HEK293T (cell line): ENCODE measurements around the gene KCNK2.
A peak's percentile ranks its signal among the peaks of the same experiment; 100 is the strongest.

Experiments
- CTCF ChIA-PET: fragments of 350-600 bp; formaldehyde crosslinking; extraction: SDS; loops from one replicate; lab custom pipeline; 2021; ENCODE audit warnings: antibody characterized with exemption, inconsistent platforms; lab: Yijun Ruan, JAX
- POLR2A ChIA-PET: fragments of 350-600 bp; formaldehyde crosslinking; extraction: SDS; loops from one replicate; lab custom pipeline; 2020; ENCODE audit warnings: antibody characterized with exemption, inconsistent platforms; lab: Yijun Ruan, JAX
- DNase-seq: peaks from one replicate; pipeline ENCODE4 v3.0.0; 2012; ENCODE audit warnings: mixed read lengths; ENCODE audit errors: extremely low spot score
- ARNT ChIP-seq: fragments of 450-650 bp; IDR thresholded peaks from 2 replicates; pipeline ENCODE4 v1.6.1; 2017; ENCODE audit warnings: mild to moderate bottlenecking
- BHLHE40 ChIP-seq: fragments of 450-650 bp; IDR thresholded peaks from 2 replicates; pipeline ENCODE4 v1.6.1; 2016; ENCODE audit warnings: mild to moderate bottlenecking, moderate library complexity, borderline replicate concordance
- CTBP1 ChIP-seq: fragments of 450-650 bp; IDR thresholded peaks from 2 replicates; pipeline ENCODE4 v1.6.1; 2016; ENCODE audit warnings: borderline replicate concordance
- FOXA1 ChIP-seq: fragments of 450-650 bp; IDR thresholded peaks from 2 replicates; pipeline ENCODE4 v1.6.1; 2016; ENCODE audit warnings: mild to moderate bottlenecking
- FOXK2 ChIP-seq: fragments of 450-650 bp; IDR thresholded peaks from 2 replicates; pipeline ENCODE4 v1.6.1; 2016; ENCODE audit warnings: mild to moderate bottlenecking
- FOXM1 ChIP-seq: fragments of 450-650 bp; IDR thresholded peaks from 2 replicates; pipeline ENCODE4 v1.6.1; 2017; ENCODE audit warnings: mild to moderate bottlenecking, borderline replicate concordance
- HDGF ChIP-seq: fragments of 450-650 bp; IDR thresholded peaks from 2 replicates; pipeline ENCODE4 v1.6.1; 2017; ENCODE audit warnings: antibody characterized with exemption, borderline replicate concordance
- L3MBTL2 ChIP-seq: fragments of 450-650 bp; conservative IDR thresholded peaks from 2 replicates; pipeline ENCODE4 v1.6.1; 2016; ENCODE audit warnings: mild to moderate bottlenecking
- LEF1 ChIP-seq: fragments of 450-650 bp; IDR thresholded peaks from 2 replicates; pipeline ENCODE4 v1.6.1; 2017; ENCODE audit warnings: mild to moderate bottlenecking, borderline replicate concordance
- NFRKB ChIP-seq: fragments of 450-650 bp; IDR thresholded peaks from 2 replicates; pipeline ENCODE4 v1.6.1; 2016; ENCODE audit warnings: mild to moderate bottlenecking, moderate library complexity
- SP1 ChIP-seq: fragments of 450-650 bp; IDR thresholded peaks from 2 replicates; pipeline ENCODE4 v1.6.1; 2017
- SUZ12 ChIP-seq: fragments of 450-650 bp; IDR thresholded peaks from 2 replicates; pipeline ENCODE4 v1.6.1; 2016; ENCODE audit warnings: mild to moderate bottlenecking
- TARDBP ChIP-seq: fragments of 450-650 bp; IDR thresholded peaks from 2 replicates; pipeline ENCODE4 v1.6.1; 2016
- ZNF384 ChIP-seq: fragments of 450-650 bp; IDR thresholded peaks from 2 replicates; pipeline ENCODE4 v1.6.1; 2016
- TF ChIP-seq, protein P1 (sequence below): fragments of 450-650 bp; IDR thresholded peaks from 2 replicates; pipeline ENCODE4 v1.6.1; 2016

The KCNK2 gene

GRCh38 chr1:215064327-215064726 lies 18.2 kb upstream of the KCNK2 start:
- ChIA-PET POLR2A (no interaction called here), CTCF (no interaction called here)
- TF ChIP-seq, protein P1, sequence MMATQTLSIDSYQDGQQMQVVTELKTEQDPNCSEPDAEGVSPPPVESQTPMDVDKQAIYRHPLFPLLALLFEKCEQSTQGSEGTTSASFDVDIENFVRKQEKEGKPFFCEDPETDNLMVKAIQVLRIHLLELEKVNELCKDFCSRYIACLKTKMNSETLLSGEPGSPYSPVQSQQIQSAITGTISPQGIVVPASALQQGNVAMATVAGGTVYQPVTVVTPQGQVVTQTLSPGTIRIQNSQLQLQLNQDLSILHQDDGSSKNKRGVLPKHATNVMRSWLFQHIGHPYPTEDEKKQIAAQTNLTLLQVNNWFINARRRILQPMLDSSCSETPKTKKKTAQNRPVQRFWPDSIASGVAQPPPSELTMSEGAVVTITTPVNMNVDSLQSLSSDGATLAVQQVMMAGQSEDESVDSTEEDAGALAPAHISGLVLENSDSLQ, result no peak
- TF ChIP-seq CTBP1, result no peak
- TF ChIP-seq ARNT, result no peak
- no peak for TF ChIP-seq NFRKB
- TF ChIP-seq LEF1, result no peak
- DNase-seq, result no peak

DNA sequence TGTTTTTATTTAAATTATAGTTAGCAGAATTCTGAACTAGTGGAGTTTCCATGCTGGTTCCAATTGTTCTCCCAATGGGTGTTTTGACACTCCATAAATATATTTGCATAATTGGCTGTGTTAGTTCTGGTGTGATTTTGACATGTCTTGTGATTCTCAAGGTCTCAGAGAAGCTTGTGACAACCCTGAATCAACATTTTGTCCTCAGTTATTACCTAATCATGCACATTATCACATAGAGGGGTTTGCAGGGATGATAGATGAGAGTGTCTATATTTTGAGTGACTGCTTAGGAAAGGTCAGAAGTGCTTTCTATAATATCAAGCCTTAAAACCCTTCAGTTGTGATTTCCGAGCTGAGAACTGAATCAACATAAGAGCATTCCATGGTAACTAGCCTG lies 11.5 kb upstream of the KCNK2 start:
- no peak for DNase-seq
- ChIA-PET POLR2A (no interaction called here), CTCF (no interaction called here)
- TF ChIP-seq HDGF, result no peak
- no peak for TF ChIP-seq FOXA1

DNA sequence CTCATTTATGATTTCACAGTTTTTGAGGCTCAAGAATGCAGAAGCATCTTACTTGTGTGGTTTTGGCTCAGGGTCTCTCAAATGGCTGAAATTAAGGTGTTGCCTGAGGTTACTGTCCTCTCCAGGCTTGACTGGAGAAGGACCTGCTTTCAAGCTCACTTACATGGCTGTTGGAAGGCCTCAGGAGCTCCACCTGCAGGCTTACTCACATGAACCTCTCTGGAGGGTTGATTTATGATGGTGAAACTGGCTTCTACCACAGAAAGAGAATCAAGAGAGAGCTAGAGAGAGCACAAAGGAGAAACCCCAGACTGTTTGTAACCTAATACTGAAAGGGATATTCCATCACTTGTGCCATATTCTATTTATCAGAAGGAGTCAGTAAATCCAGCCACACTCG lies 6.2 kb upstream of the KCNK2 start:
- POLR2A ChIA-PET, result no interaction called here
- TF ChIP-seq, protein P1, result peak; percentile 47
- no peak for TF ChIP-seq CTBP1

GRCh38 chr1:215079456-215079855 lies 3.1 kb upstream of the KCNK2 start:
- ChIA-PET POLR2A (no interaction called here), CTCF (no interaction called here)
- no peak for DNase-seq
- TF ChIP-seq FOXK2 (no peak), NFRKB (no peak), LEF1 (no peak)

More for the DNA sequence above, 6.2 kb upstream of the KCNK2 start:
- peak; percentile 31 for DNase-seq
- CTCF ChIA-PET, result interaction anchor here (1.1 kb wide), 1 partner anchor 9 kb away, joined by 3 read pairs; no protein-coding TSS in a partner anchor

DNA sequence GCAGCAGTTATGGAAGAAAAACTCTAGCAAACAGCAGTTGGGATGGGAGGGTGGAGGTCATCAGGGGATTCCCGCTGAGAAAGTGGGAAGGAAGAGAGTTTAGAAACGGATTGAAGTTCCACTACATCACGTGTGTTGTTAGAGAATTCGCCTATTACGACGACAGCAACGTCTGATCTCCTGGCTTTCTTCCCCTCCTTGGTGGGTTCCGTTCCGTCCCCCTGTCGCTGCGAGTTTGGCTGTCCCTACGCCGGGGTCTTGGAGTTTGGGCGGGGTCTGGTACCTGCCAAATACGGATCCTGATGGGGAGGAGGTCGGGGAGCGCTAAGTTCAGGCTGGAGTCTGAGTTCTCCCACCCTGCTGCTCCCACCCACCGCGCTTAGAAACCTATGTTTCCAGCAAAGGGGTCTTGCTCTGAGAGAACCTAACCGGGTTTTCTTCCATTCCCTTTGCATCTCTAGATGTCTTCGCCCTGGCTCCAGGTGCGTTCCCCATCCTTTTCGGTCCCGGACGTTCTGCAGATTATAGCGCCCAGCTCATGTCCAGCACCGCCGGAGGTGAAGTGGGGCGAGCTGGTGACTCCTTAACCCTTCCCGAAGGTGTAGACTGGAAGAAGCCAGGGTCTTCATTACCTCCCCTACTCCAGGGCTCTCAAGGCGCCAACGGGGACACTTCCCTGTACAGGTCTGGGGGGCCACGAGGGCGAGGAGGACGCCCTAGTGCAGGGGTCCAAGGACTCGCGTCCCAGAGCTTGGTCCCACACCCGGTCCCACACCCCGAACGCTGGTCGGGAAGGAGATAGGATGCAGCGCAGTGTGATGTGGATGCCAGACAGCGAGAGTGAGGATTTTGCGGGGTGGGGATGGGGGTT lies 641 bp upstream of the KCNK2 start:
- no peak for DNase-seq
- ChIA-PET POLR2A (no interaction called here), CTCF (no interaction called here)
- TF ChIP-seq L3MBTL2 (no peak), NFRKB (no peak), HDGF (no peak), SP1 (no peak), FOXK2 (no peak)

DNA sequence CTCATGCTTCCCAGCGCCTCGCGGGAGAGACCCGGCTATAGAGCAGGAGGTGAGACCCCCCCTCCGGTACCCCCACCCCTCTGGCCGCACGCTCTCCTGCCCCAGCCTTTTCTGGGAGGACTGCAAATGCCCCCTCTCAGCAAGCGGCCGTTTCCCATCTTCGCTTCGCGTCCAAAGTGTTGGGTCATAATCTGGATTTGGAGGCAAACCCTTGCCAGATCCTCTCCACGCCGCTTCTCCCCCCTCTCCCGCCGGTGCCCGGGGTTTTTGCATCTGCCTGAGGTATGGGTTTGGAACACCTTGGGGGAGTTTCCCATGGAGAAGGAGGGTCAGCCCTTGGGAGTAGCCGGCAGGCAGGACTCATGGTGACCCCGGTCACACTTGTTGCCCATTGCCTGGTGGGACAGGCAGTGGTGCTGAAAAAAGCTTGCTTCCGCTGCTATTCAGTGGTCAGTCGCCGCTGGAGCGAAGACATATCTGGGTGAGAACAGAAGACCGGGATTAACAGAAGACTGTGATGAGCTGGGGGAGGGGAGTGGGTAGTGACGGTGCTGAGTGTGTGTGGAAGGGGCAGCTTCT lies 935 bp downstream of the KCNK2 start:
- ChIA-PET POLR2A (no interaction called here), CTCF (interaction anchor here (0.6 kb wide), 1 partner anchor 76 kb away, joined by 3 read pairs; no protein-coding TSS in a partner anchor)
- DNase-seq, result peak; percentile 18
- TF ChIP-seq, protein P1, result no peak
- TF ChIP-seq L3MBTL2, result no peak
- TF ChIP-seq SP1, result no peak
- no peak for TF ChIP-seq CTBP1
- no peak for TF ChIP-seq FOXK2

DNA sequence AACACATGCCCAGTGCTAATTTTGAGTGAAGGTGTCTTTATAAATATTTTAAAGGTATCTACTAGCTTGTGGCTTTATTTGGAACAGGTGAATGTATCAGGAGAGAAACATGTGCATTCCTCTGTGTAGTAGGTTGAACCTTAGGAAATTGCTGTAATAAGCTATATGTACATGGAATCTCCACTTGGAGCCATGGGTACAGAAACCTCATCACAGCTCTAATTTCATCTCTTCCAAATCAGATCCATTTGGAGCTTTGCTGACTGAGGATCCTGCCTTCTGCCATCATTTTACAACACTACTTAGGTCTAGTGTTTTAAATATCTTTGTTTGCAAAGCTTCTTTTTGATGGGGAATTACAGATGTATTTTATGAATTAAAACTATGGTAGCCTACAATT lies 2.1 kb downstream of the KCNK2 start:
- POLR2A ChIA-PET, result no interaction called here
- CTCF ChIA-PET, result interaction anchor here (0.6 to 0.7 kb wide), 2 partner anchors 8 to 1595 kb away, joined by 3 read pairs; no protein-coding TSS in a partner anchor
- no peak for TF ChIP-seq FOXM1
- TF ChIP-seq NFRKB, result no peak
- no peak for TF ChIP-seq SUZ12
- TF ChIP-seq HDGF, result no peak
- TF ChIP-seq, protein P1, result no peak
- no peak for TF ChIP-seq TARDBP
- TF ChIP-seq FOXA1, result no peak
- TF ChIP-seq LEF1, result no peak
- TF ChIP-seq CTBP1, result no peak
- TF ChIP-seq ARNT, result no peak
- no peak for TF ChIP-seq FOXK2
- no peak for TF ChIP-seq ZNF384
- TF ChIP-seq BHLHE40, result no peak
- DNase-seq, result no peak
